Aorta (tissue), 5 donors: ENCODE measurements around the gene FHIT. TPM values are rescaled to one million over a fixed set of nuclear protein-coding genes. Genes with fewer than 3 reads are reported as not detected.

ENCODE experiments used
- ATAC-seq: fragments of 200-7000 bp; cut with Tn5 transposase; one replicate; pipeline ENCODE4 v1.9.1; 2022; ENCODE audit warnings: moderate library complexity; ENCODE audit not compliant: low FRiP score
- DNase-seq, 2 donors: peaks; one replicate each; pipeline ENCODE4 v3.0.0-alpha.2; 2020
- H3K27ac ChIP-seq, 2 donors: one replicate each; pipeline ENCODE4 v1.5.1; 2013; ENCODE audit warnings: low read length in 2 of 2, mild to moderate bottlenecking in 2 of 2, moderate library complexity in 2 of 2, control low read depth in 1 of 2, inconsistent platforms in 1 of 2, low read depth in 1 of 2
- H3K27me3 ChIP-seq, 2 donors: one replicate each; pipeline ENCODE4 v1.6.1; 2013; ENCODE audit warnings: control low read depth in 1 of 2, low read length in 1 of 2, mild to moderate bottlenecking in 1 of 2, moderate library complexity in 1 of 2; ENCODE audit not compliant: insufficient read depth in 2 of 2, control insufficient read depth in 1 of 2
- H3K36me3 ChIP-seq, 2 donors: one replicate each; pipeline ENCODE4 v1.6.1; 2013; ENCODE audit warnings: control low read depth in 1 of 2, low read length in 1 of 2, mild to moderate bottlenecking in 1 of 2; ENCODE audit not compliant: insufficient read depth in 2 of 2, control insufficient read depth in 1 of 2
- H3K4me1 ChIP-seq, 2 donors: one replicate each; pipeline ENCODE4 v1.6.1; 2013; ENCODE audit warnings: low read length in 2 of 2, control low read depth in 1 of 2, mild to moderate bottlenecking in 1 of 2, moderate library complexity in 1 of 2; ENCODE audit not compliant: insufficient read depth in 2 of 2, control insufficient read depth in 1 of 2
- H3K4me3 ChIP-seq, 2 donors: one replicate each; pipeline ENCODE4 v1.5.1; 2013; ENCODE audit warnings: low read length in 2 of 2, control low read depth in 1 of 2, mild to moderate bottlenecking in 1 of 2
- H3K9me3 ChIP-seq: one replicate; pipeline ENCODE4 v1.6.1; 2013; ENCODE audit warnings: mild to moderate bottlenecking, low read length; ENCODE audit not compliant: control insufficient read depth
- WGBS, 2 donors: extraction: QIAGEN DNeasy Blood & Tissue Kit; methylation state at CpG; one replicate each; pipeline ENCODE4 v1.1.7; 2013; 5-methylcytosine and 5-hydroxymethylcytosine counted together
- intact Hi-C, 2 donors: fragments of 100-400 bp; cut with DNase I; formaldehyde crosslinking; loops; one replicate each; pipeline versions ENCODE4 v1.14.2 to v1.15.0; 2022
- polyA plus RNA-seq, 2 donors: library from polyadenylated mRNA; stranded (reverse); fragments of 200-250 nt; gene quantifications; one replicate each; pipeline ENCODE4 v1.2.3, GENCODE V29; 2013
- total RNA-seq, 2 donors: library from RNA; stranded (reverse); fragmentation: NEBNext Ultra II Directional; extraction: Animal tissue kit (Norgen Biotek cat#: 25700); gene quantifications; one replicate each; pipeline ENCODE4 v1.2.1, GENCODE V29; 2021
- donor health status: healthy with polysubstance abuse.
- donor health status: Bipolar disorder and iron deficiency.
- donor health status: DM: no; HTN: no; CAD: no.
- donor health status: DM: no; HTN: no; CAD: no.
- donor health status: DM: yes; HTN: yes; CAD: no.

The FHIT gene
- total and polyA plus RNA-seq, 4 donors: 1.1 to 9.2 (median 3.0) TPM

DNA sequence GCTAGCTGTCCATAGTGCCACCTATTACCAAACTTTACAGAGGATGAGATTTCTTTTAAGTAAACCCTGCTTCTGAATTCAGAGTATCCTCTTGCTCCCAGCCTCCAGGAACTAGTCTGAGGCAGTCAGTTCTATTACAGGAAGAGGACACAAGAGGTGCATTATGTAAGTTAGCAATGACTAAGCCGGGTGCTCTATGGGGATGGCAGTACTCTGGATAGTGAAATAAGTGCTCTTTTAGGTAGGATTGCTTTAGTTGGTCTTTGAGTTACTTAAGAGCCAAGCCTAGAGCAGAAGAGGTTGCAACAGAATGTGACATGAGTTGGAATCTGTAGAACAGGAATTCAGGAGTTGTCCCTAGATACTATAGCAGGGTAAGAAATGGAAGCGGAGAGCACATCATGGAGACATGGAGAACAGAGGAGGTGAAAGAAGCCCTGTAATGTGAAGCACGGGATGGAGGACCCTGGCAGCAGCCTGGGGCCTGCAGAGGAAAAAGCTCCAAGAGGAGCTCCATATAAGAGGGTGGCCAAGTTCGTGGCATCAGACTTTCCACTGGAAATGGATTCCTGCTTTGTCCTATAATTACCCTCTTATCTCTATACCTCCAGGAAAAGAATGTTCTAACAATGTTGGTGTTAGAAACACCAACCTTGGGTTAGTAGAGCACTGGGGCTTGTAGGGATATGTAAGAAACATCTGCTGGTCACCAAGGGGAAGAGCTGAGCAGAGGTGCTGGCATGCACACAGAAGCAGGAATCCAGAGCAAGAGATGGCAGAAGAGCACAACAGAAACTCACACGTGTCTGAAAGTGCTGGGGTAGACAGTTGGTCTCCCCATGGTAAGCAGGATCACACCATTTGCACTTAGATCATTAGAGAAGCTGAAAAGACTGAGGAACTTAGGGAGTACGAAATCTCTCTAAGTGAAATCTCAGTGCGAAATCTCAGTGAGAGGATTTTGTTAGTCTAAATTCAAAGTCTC is 851.1 kb downstream of the FHIT start:
- no peak for ATAC-seq
- Histone ChIP-seq H3K4me3 (no peak overlapping the region), H3K9me3 (no peaks in the 10 kb centered on the region), H3K27me3 (no peaks in the 10 kb centered on the region), H3K27ac (no peak overlapping the region), H3K4me1 (peaks cover 0 to 4% of the 10 kb centered on the region in 2 donors), H3K36me3 (no peaks in the 10 kb centered on the region)
- intact Hi-C loops: no loop called here
- no peak for DNase-seq
- WGBS, 2 donors: 46% methylated on average over 7 of the region's 7 CpGs

GRCh38 chr3:60399292-60399691 is 852.0 kb downstream of the FHIT start:
- Histone ChIP-seq H3K36me3 (no peaks in the 10 kb centered on the region), H3K9me3 (no peaks in the 10 kb centered on the region), H3K4me1 (peaks cover 0 to 4% of the 10 kb centered on the region in 2 donors), H3K4me3 (no peak overlapping the region), H3K27me3 (no peaks in the 10 kb centered on the region), H3K27ac (no peak overlapping the region)
- 20 to 25% methylated on average over 3 of the region's 3 CpGs for WGBS, 2 donors
- DNase-seq (no peak), ATAC-seq (no peak)
- intact Hi-C loops: no loop called here

- no peak overlapping the region for H3K27ac ChIP-seq
- no peaks in the 10 kb centered on the region for H3K27me3 ChIP-seq
- WGBS, 2 donors: 97 to 98% methylated on average over 4 of the region's 4 CpGs
- intact Hi-C loops: no loop called here
- DNase-seq (no peak), ATAC-seq (no peak)
- no peaks in the 10 kb centered on the region for H3K36me3 ChIP-seq
- H3K9me3 ChIP-seq: no peaks in the 10 kb centered on the region
- H3K4me3 ChIP-seq: no peak overlapping the region
- H3K4me1 ChIP-seq: peaks cover 0 to 2% of the 10 kb centered on the region in 2 donors
Observed at GRCh38 chr3:60395173-60395762, 856.0 kb downstream of the FHIT start.

DNA sequence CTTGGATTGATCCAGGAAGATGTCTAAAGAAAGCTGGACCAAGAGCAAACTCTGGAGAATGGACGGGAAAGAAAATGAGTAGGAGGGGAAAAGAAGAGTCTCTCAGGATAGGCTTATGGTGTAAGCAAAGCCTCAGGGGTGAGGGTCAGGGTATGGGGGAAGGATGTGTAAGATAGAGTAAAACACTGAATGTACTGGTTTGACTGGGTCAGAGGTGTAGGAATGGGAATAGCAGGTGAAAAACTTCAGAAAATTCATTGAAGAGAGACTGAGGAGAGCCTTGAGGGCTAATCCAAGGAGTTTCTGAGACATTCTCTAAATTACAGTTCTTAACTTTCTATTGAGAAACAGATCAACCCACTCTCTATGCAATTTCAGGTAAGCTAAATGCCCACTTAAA is 857.3 kb downstream of the FHIT start:
- intact Hi-C loops: no loop called here

DNA sequence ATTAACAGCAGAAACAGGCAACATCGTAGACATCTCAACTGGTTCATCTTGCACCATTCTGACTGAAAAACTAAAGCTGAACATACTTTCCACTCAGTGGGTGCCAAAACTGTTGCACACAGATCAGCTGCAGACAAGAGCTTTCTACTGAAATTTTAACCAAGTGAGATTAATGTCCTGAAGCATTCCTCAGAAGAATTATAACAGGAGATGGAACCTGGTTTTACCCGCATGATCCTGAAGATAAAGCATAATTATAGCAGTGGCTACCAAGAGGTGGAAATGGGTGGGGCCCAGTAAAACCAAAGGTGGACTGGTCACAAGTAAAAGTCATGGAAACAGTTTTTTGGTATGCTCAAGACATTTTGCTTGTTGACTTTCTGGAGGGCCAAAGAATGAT is 858.8 kb downstream of the FHIT start:
- 91 to 92% methylated on average over 2 of the region's 2 CpGs for WGBS, 2 donors
- Histone ChIP-seq H3K9me3 (no peaks in the 10 kb centered on the region), H3K4me3 (no peak overlapping the region), H3K27me3 (no peaks in the 10 kb centered on the region), H3K36me3 (no peaks in the 10 kb centered on the region), H3K4me1 (no peaks in the 10 kb centered on the region), H3K27ac (no peak overlapping the region)
- intact Hi-C loops: no loop called here
- no peak for ATAC-seq
- DNase-seq: no peak

More for the DNA sequence above, 857.3 kb downstream of the FHIT start:
- no peak overlapping the region for H3K27ac ChIP-seq
- ATAC-seq (no peak), DNase-seq (no peak)
- H3K9me3 ChIP-seq: no peaks in the 10 kb centered on the region
- no peaks in the 10 kb centered on the region for H3K4me1 ChIP-seq
- H3K4me3 ChIP-seq: no peak overlapping the region
- no peaks in the 10 kb centered on the region for H3K36me3 ChIP-seq
- 87 to 89% methylated on average over 1 of the region's 1 CpG for WGBS, 2 donors
- H3K27me3 ChIP-seq: no peaks in the 10 kb centered on the region

GRCh38 chr3:60391292-60391691 is 860.0 kb downstream of the FHIT start:
- no peaks in the 10 kb centered on the region for H3K36me3 ChIP-seq
- H3K4me1 ChIP-seq: no peaks in the 10 kb centered on the region
- H3K9me3 ChIP-seq: no peaks in the 10 kb centered on the region
- H3K27me3 ChIP-seq: no peaks in the 10 kb centered on the region
- DNase-seq (no peak), ATAC-seq (no peak)
- WGBS, 2 donors: 84 to 89% methylated on average over 1 of the region's 1 CpG
- intact Hi-C loops: no loop called here
- H3K4me3 ChIP-seq: no peak overlapping the region
- H3K27ac ChIP-seq: no peak overlapping the region

GRCh38 chr3:60388731-60389130 is 862.5 kb downstream of the FHIT start:
- no peak for DNase-seq

DNA sequence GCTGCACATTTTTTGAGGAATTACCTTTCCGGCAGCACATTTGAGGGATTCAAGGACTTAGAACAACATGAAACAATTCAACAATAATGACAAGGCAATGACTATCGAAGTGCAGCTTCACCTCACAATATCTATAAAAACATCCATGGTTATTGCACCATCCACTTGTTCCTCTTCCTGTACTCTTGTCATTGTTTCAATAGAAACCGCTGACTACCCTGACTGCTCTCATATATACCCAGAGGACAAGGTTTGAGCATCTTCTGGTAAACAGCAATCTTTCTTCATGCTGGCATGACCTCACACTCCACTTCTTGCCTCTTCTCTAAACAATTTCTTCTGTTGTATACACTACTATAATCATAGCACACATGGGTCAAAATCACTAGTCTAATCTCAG is 864.9 kb downstream of the FHIT start:
- intact Hi-C loops: no loop called here

More at GRCh38 chr3:60388731-60389130, 862.5 kb downstream of the FHIT start:
- Histone ChIP-seq H3K9me3 (no peaks in the 10 kb centered on the region), H3K27me3 (no peaks in the 10 kb centered on the region), H3K4me3 (no peak overlapping the region), H3K36me3 (no peaks in the 10 kb centered on the region), H3K4me1 (no peaks in the 10 kb centered on the region), H3K27ac (no peak overlapping the region)
- intact Hi-C loops: no loop called here
- ATAC-seq: no peak
- WGBS, 2 donors: 92% methylated on average over 2 of the region's 2 CpGs

GRCh38 chr3:60384341-60384740 is 866.9 kb downstream of the FHIT start:
- intact Hi-C loops: no loop called here
- no peaks in the 10 kb centered on the region for H3K4me1 ChIP-seq
- DNase-seq: no peak
- H3K9me3 ChIP-seq: no peaks in the 10 kb centered on the region
- H3K27ac ChIP-seq: no peak overlapping the region
- no peaks in the 10 kb centered on the region for H3K27me3 ChIP-seq
- ATAC-seq: no peak
- H3K36me3 ChIP-seq: no peaks in the 10 kb centered on the region
- H3K4me3 ChIP-seq: no peak overlapping the region
- 42 to 47% methylated on average over 5 of the region's 5 CpGs for WGBS, 2 donors

More for the DNA sequence above, 864.9 kb downstream of the FHIT start:
- DNase-seq: no peak
- 81 to 96% methylated on average over 3 of the region's 3 CpGs for WGBS, 2 donors
- Histone ChIP-seq H3K36me3 (no peaks in the 10 kb centered on the region), H3K27ac (no peak overlapping the region), H3K4me1 (no peaks in the 10 kb centered on the region), H3K27me3 (no peaks in the 10 kb centered on the region), H3K9me3 (no peaks in the 10 kb centered on the region), H3K4me3 (no peak overlapping the region)
- no peak for ATAC-seq
